Type B pancreatic cell (in vitro differentiated cells): ENCODE data around the gene TADA1. TPM values are rescaled to one million over a fixed set of nuclear protein-coding genes. Genes with fewer than 3 reads are reported as not detected.

Source experiments
- DNase-seq: peaks from one replicate; pipeline ENCODE4 v3.0.0; 2021; ENCODE audit warnings: mixed read lengths; ENCODE audit not compliant: unreplicated experiment; ENCODE audit errors: extremely low spot score
- H3K27ac Mint-ChIP-seq: 2 replicates; pipeline ENCODE4 v1.8.0; 2021; ENCODE audit warnings: mild to moderate bottlenecking, mixed read lengths
- H3K27me3 Mint-ChIP-seq: 2 replicates; pipeline ENCODE4 v1.8.0; 2021; ENCODE audit warnings: mixed read lengths
- H3K36me3 Mint-ChIP-seq: 2 replicates; pipeline ENCODE4 v1.8.0; 2021; ENCODE audit warnings: mixed read lengths
- H3K4me1 Mint-ChIP-seq: one replicate; pipeline ENCODE4 v1.8.0; 2021; ENCODE audit warnings: mixed read lengths; ENCODE audit not compliant: unreplicated experiment
- H3K4me3 Mint-ChIP-seq: 2 replicates; pipeline ENCODE4 v1.8.0; 2021; ENCODE audit warnings: mild to moderate bottlenecking, mixed read lengths
- H3K9me3 Mint-ChIP-seq: 2 replicates; pipeline ENCODE4 v1.8.0; 2021; ENCODE audit warnings: mixed read lengths
- total RNA-seq: library from RNA; stranded (reverse); gene quantifications from 2 replicates; pipeline ENCODE4 v1.2.1, GENCODE V29; 2021; ENCODE audit warnings: low replicate concordance
- TF ChIP-seq, protein P1 (sequence below): fragments of 200-600 bp; sonication (generic); conservative IDR thresholded peaks from 2 replicates; pipeline ENCODE4 v1.5.0; 2021; ENCODE audit warnings: antibody characterized with exemption, mild to moderate bottlenecking

The TADA1 gene
- total RNA-seq, 1 donor from 2014 or later = 18.4 TPM

DNA sequence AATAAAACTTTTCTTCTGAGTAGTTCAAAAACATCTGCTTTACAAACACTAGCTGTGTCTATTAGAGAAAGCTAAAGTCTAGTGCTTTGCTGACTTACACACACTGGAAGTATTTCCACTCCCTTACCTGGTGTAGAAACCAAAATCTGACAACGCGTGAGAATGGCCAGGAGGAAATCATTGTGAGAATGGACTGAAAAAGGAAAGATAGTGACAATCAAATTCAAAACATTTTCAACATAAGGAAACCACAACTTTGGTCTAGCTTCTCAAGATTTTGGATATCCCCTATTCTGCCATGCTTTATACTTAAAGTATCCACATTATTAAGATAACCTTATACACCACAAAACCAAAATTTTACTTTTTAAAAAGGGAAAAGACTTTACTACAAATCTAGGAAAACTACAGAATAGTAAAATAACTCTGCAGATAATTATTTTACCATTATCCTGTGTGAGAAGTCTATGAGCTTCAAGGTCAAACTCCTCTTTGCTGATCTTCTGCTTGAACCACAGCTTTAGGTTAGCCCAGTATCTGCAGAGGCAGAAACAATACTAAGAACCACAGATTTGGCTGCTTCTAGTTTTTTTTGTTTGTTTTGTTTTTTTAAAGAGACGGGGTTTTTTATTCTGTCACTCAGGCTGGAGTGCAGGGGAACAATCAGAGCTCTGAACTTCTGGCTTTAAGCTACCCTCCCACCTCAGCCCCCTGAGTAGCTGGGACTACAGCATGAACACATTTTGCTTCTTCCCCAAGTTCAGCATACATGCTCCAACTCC is 6.6 kb downstream of the TADA1 start:
- Mint-ChIP-seq H3K4me3 (no peak overlapping the region), H3K9me3 (no peaks in the 10 kb centered on the region), H3K4me1 (peaks cover 39% of the 10 kb centered on the region), H3K27ac (no peak overlapping the region), H3K36me3 (peaks cover 16% of the 10 kb centered on the region), H3K27me3 (no peaks in the 10 kb centered on the region)
- TF ChIP-seq, protein P1, sequence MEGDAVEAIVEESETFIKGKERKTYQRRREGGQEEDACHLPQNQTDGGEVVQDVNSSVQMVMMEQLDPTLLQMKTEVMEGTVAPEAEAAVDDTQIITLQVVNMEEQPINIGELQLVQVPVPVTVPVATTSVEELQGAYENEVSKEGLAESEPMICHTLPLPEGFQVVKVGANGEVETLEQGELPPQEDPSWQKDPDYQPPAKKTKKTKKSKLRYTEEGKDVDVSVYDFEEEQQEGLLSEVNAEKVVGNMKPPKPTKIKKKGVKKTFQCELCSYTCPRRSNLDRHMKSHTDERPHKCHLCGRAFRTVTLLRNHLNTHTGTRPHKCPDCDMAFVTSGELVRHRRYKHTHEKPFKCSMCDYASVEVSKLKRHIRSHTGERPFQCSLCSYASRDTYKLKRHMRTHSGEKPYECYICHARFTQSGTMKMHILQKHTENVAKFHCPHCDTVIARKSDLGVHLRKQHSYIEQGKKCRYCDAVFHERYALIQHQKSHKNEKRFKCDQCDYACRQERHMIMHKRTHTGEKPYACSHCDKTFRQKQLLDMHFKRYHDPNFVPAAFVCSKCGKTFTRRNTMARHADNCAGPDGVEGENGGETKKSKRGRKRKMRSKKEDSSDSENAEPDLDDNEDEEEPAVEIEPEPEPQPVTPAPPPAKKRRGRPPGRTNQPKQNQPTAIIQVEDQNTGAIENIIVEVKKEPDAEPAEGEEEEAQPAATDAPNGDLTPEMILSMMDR = no peak
- DNase-seq = no peak

DNA sequence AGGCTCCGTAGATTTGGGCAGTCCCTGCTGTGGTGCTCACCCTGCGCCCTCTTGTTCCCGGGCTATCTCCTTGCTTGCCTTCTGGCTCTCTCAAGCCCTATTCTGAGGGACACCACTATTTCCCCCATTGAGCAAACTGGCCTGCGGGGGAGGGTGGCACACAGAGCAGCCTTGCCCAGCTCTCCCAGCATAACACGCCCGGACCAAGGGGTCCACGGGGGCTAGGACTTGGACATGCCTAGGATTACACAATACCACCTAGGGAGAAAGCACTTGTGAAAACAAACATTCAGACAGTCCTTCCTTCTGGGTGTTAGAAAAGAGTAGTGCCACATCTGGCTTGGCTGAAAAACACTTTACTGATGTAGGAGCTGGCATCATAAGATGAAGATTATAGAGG is 7.4 kb downstream of the TADA1 start:
- H3K27ac Mint-ChIP-seq = no peak overlapping the region
- DNase-seq = no peak
- peaks cover 21% of the 10 kb centered on the region for H3K36me3 Mint-ChIP-seq
- H3K27me3 Mint-ChIP-seq = no peaks in the 10 kb centered on the region
- H3K4me3 Mint-ChIP-seq = no peak overlapping the region
- no peaks in the 10 kb centered on the region for H3K9me3 Mint-ChIP-seq
- TF ChIP-seq, protein P1 = no peak
- peaks cover 37% of the 10 kb centered on the region for H3K4me1 Mint-ChIP-seq

DNA sequence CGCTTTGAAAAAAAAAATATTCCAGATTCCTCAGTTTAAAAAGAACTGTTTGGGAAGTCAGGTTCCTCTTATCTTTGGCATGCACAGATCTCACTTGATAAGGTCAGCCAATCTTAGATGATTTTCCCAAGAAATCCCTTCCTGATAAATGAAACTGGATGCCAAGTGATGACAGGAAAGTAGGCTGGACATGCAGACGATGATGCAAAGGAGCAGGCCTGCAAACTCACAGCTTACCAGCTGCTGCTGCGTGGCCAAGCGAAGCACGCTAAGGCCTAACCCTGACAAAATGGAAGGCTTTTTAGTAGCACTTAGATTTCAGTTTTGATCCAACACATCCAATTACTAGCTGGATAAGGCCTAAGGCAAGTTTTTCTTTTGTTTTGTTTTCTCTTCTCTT is 10.1 kb downstream of the TADA1 start:
- Mint-ChIP-seq H3K9me3 (no peaks in the 10 kb centered on the region), H3K27me3 (no peaks in the 10 kb centered on the region), H3K27ac (no peak overlapping the region), H3K4me3 (no peak overlapping the region), H3K36me3 (peaks cover 28% of the 10 kb centered on the region), H3K4me1 (peaks cover 17% of the 10 kb centered on the region)
- TF ChIP-seq, protein P1 = no peak
- no peak for DNase-seq

- Mint-ChIP-seq H3K4me1 (peaks cover 9% of the 10 kb centered on the region), H3K27ac (no peak overlapping the region), H3K27me3 (no peaks in the 10 kb centered on the region), H3K4me3 (no peak overlapping the region), H3K36me3 (peaks cover 38% of the 10 kb centered on the region), H3K9me3 (no peaks in the 10 kb centered on the region)
- TF ChIP-seq, protein P1 = no peak
- DNase-seq = no peak
Observed at GRCh38 chr1:166859597-166859996, 16.5 kb downstream of the TADA1 start.

- Mint-ChIP-seq H3K4me3 (no peak overlapping the region), H3K27ac (no peak overlapping the region), H3K9me3 (no peaks in the 10 kb centered on the region), H3K27me3 (no peaks in the 10 kb centered on the region), H3K4me1 (peaks cover 12% of the 10 kb centered on the region), H3K36me3 (peaks cover 40% of the 10 kb centered on the region)
- DNase-seq = no peak
- TF ChIP-seq, protein P1 = no peak
Observed at GRCh38 chr1:166858726-166859419, 17.2 kb downstream of the TADA1 start.
